HL-60 (cell line): Measurements from ENCODE around the gene CBLN3.

Experiments used
- GABPA ChIP-seq: IDR thresholded peaks from 2 replicates; pipeline ENCODE4 v1.6.1; 2012; ENCODE audit warnings: low read depth
- POLR2AphosphoS5 ChIP-seq: IDR thresholded peaks from 2 replicates; pipeline ENCODE4 v1.6.1; 2012; ENCODE audit warnings: low read depth
- REST ChIP-seq: IDR thresholded peaks from 2 replicates; pipeline ENCODE4 v1.6.1; 2012; ENCODE audit warnings: low read depth; ENCODE audit not compliant: insufficient replicate concordance
- TF ChIP-seq, protein P1 (sequence below): IDR thresholded peaks from one replicate; pipeline ENCODE4 v1.5.1; 2011; ENCODE audit warnings: low read length, control low read depth, inconsistent platforms; ENCODE audit not compliant: insufficient read depth

DNA sequence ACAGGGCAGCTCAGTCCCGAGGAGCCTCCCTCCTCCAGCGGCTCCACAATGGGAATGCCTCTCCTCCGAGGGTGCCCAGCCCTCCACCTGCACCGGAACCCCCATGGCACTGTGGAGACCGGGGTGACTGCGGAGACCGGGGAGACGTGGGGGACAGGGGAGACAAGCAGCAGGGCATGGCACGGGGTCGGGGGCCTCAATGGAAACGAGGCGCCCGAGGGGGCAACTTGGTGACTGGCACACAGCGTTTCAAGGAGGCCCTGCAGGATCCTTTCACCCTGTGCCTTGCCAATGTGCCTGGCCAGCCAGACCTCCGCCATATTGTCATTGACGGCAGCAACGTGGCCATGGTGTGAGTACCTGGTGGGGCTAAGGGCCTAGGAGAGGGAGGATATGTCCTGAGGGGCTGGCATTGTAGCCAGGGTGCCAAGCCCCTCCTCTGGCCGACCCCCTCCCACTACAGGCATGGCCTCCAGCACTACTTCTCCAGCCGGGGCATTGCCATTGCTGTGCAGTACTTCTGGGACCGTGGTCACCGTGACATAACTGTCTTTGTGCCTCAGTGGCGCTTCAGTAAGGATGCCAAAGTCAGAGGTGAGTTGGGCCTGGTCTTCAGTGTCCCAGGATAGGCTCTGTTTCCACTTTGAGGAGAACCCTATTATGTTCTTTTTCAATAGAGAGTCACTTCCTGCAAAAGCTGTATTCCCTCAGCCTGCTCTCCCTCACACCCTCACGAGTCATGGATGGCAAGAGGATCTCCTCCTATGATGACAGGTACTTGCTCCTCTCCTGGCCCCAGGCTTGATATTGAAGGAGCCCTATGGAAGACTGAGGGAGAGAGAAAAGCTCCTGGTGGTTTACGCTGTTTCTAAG lies 3.0 kb upstream of the CBLN3 start:
- TF ChIP-seq, protein P1, sequence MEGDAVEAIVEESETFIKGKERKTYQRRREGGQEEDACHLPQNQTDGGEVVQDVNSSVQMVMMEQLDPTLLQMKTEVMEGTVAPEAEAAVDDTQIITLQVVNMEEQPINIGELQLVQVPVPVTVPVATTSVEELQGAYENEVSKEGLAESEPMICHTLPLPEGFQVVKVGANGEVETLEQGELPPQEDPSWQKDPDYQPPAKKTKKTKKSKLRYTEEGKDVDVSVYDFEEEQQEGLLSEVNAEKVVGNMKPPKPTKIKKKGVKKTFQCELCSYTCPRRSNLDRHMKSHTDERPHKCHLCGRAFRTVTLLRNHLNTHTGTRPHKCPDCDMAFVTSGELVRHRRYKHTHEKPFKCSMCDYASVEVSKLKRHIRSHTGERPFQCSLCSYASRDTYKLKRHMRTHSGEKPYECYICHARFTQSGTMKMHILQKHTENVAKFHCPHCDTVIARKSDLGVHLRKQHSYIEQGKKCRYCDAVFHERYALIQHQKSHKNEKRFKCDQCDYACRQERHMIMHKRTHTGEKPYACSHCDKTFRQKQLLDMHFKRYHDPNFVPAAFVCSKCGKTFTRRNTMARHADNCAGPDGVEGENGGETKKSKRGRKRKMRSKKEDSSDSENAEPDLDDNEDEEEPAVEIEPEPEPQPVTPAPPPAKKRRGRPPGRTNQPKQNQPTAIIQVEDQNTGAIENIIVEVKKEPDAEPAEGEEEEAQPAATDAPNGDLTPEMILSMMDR = no peak
- TF ChIP-seq POLR2AphosphoS5 = no peak
- TF ChIP-seq REST = no peak
- TF ChIP-seq GABPA = no peak
